SU-DHL-6 (cell line): ENCODE measurements around the gene PTPN13.

ENCODE experiments used
- H2AFZ ChIP-seq: fragments of 200-600 bp; sonication (generic); 2 replicates; pipeline ENCODE4 v1.6.1; 2014; ENCODE audit warnings: low read depth, mild to moderate bottlenecking, moderate library complexity, mixed read lengths, antibody characterized with exemption, low read length; ENCODE audit not compliant: severe bottlenecking
- H3F3A ChIP-seq: fragments of 200-600 bp; shearing (Covaris generic); 2 replicates; pipeline ENCODE4 v1.6.0; 2016; ENCODE audit warnings: antibody characterized with exemption, mild to moderate bottlenecking; ENCODE audit not compliant: insufficient read depth
- H3K27ac ChIP-seq: fragments of 200-600 bp; sonication (generic); 2 replicates; pipeline ENCODE4 v1.5.1; 2016; ENCODE audit warnings: low read depth, mild to moderate bottlenecking, low read length, moderate library complexity, mixed read lengths
- H3K27me3 ChIP-seq: fragments of 200-600 bp; sonication (generic), shearing (Covaris generic); 2 replicates; pipeline ENCODE4 v1.6.0; 2014; ENCODE audit warnings: mild to moderate bottlenecking, low read length
- H3K36me3 ChIP-seq: fragments of 200-600 bp; sonication (generic); 2 replicates; pipeline ENCODE4 v1.6.1; 2014; ENCODE audit warnings: mild to moderate bottlenecking, low read length, mixed read lengths
- H3K4me2 ChIP-seq: fragments of 300-600, 200-600 bp; shearing (Covaris generic), sonication (generic); 2 replicates; pipeline ENCODE4 v1.6.0; 2014; ENCODE audit warnings: low read length, low read depth, mild to moderate bottlenecking; ENCODE audit not compliant: poor library complexity, severe bottlenecking
- H3K4me3 ChIP-seq: fragments of 200-600 bp; sonication (generic); 2 replicates; pipeline ENCODE4 v1.5.1; 2014; ENCODE audit warnings: antibody characterized with exemption, low read length, mild to moderate bottlenecking, mixed read lengths; ENCODE audit not compliant: insufficient read depth, poor library complexity, severe bottlenecking
- H3K79me2 ChIP-seq: fragments of 200-600 bp; sonication (generic); 2 replicates; pipeline ENCODE4 v1.6.1; 2014; ENCODE audit warnings: mild to moderate bottlenecking, low read length, moderate library complexity; ENCODE audit not compliant: insufficient read depth
- H3K9ac ChIP-seq: fragments of 200-600 bp; sonication (generic); 2 replicates; pipeline ENCODE4 v1.7.0; 2014; ENCODE audit warnings: mild to moderate bottlenecking, low read length
- H3K9me2 ChIP-seq: fragments of 200-600 bp; sonication (generic); replicated peaks from 2 replicates; pipeline ENCODE4 v1.6.1; 2014; ENCODE audit warnings: low read length; ENCODE audit not compliant: insufficient read depth
- H3K9me3 ChIP-seq: fragments of 200-600 bp; sonication (generic); 2 replicates; pipeline ENCODE4 v1.6.1; 2014; ENCODE audit warnings: low read length, mixed read lengths; ENCODE audit not compliant: insufficient read depth
- H4K20me1 ChIP-seq: fragments of 200-600 bp; sonication (generic); 2 replicates; pipeline ENCODE4 v1.6.1; 2014; ENCODE audit warnings: low read depth, mild to moderate bottlenecking, antibody characterized with exemption, low read length, moderate library complexity, mixed read lengths
- CTCF ChIP-seq: fragments of 200-600 bp; sonication (generic); IDR thresholded peaks from one replicate; pipeline ENCODE4 v1.5.1; 2017; ENCODE audit warnings: antibody characterized with exemption, mild to moderate bottlenecking, low read length, moderate library complexity; ENCODE audit not compliant: insufficient read depth, poor library complexity, severe bottlenecking
- EZH2phosphoT487 ChIP-seq: fragments of 200-600 bp; sonication (generic), shearing (Covaris generic); conservative IDR thresholded peaks from 2 replicates; pipeline ENCODE4 v1.6.1; 2018; ENCODE audit warnings: mild to moderate bottlenecking, antibody characterized with exemption, low read length, moderate library complexity, mixed read lengths

PTPN13 gene

GRCh38 chr4:86603311-86603885 is 9.3 kb downstream of the PTPN13 start:
- no peaks in the 10 kb centered on the region for H3F3A ChIP-seq
- H3K27ac ChIP-seq, result no peak overlapping the region
- H3K9me3 ChIP-seq, result no peaks in the 10 kb centered on the region
- H4K20me1 ChIP-seq, result no peaks in the 10 kb centered on the region
- no peak overlapping the region for H3K4me3 ChIP-seq
- no peaks in the 10 kb centered on the region for H3K79me2 ChIP-seq
- H3K9me2 ChIP-seq, result no peaks in the 10 kb centered on the region
- no peak overlapping the region for H2AFZ ChIP-seq
- no peaks in the 10 kb centered on the region for H3K36me3 ChIP-seq
- H3K9ac ChIP-seq, result no peak overlapping the region
- H3K27me3 ChIP-seq, result no peaks in the 10 kb centered on the region
- H3K4me2 ChIP-seq, result no peak overlapping the region
- no peak for TF ChIP-seq EZH2phosphoT487
- TF ChIP-seq CTCF, result no peak

GRCh38 chr4:86606809-86607208 is 12.7 kb downstream of the PTPN13 start:
- no peak overlapping the region for H3K4me2 ChIP-seq
- no peak overlapping the region for H3K4me3 ChIP-seq
- H3K27me3 ChIP-seq, result no peaks in the 10 kb centered on the region
- no peaks in the 10 kb centered on the region for H4K20me1 ChIP-seq
- H3K36me3 ChIP-seq, result no peaks in the 10 kb centered on the region
- no peaks in the 10 kb centered on the region for H3F3A ChIP-seq
- no peak overlapping the region for H2AFZ ChIP-seq
- no peak for TF ChIP-seq CTCF
- no peak for TF ChIP-seq EZH2phosphoT487
- no peaks in the 10 kb centered on the region for H3K79me2 ChIP-seq
- no peaks in the 10 kb centered on the region for H3K9me2 ChIP-seq
- H3K9ac ChIP-seq, result no peak overlapping the region
- H3K9me3 ChIP-seq, result no peaks in the 10 kb centered on the region
- H3K27ac ChIP-seq, result no peak overlapping the region

GRCh38 chr4:86608757-86609375 is 14.8 kb downstream of the PTPN13 start:
- Histone ChIP-seq H3F3A (no peaks in the 10 kb centered on the region), H2AFZ (no peak overlapping the region), H3K79me2 (no peaks in the 10 kb centered on the region), H3K4me3 (no peak overlapping the region), H3K9me2 (no peaks in the 10 kb centered on the region), H3K4me2 (no peak overlapping the region), H3K36me3 (no peaks in the 10 kb centered on the region), H3K27ac (no peak overlapping the region), H4K20me1 (no peaks in the 10 kb centered on the region), H3K27me3 (no peaks in the 10 kb centered on the region), H3K9me3 (no peaks in the 10 kb centered on the region), H3K9ac (no peak overlapping the region)
- TF ChIP-seq EZH2phosphoT487 (no peak), CTCF (no peak)
